ENCODE results near the gene PRELID3B. TPM values are rescaled to one million over a fixed set of nuclear protein-coding genes. Genes with fewer than 3 reads are reported as not detected.

The PRELID3B gene
- total RNA-seq, 1 experiment from 2014 or later = 129 TPM

DNA sequence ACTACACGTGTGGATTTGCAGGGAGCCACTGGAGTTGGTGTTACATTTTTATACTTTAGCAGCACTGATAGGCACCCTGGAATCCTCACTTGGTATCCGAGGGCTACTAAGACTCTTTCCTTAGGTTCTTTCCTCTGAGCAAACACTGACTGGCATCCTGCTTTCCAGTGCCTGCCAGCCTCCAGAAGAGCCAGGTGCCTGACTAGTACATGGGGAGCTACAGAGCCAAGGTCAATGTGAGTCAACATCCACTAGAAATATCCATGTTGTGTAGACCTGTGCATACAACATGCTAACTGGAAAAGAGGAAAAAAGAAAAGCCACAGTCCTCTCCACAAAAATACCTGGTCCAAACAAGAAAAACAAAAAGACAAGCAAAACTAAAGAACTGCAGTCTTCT is 17.5 kb downstream of the PRELID3B start:
- Histone ChIP-seq H3K4me2 (ENCODE audit: low read length) (no peak overlapping the region), H3K9ac (ENCODE audit: low read length) (no peak overlapping the region), H2AFZ (ENCODE audit: low read depth, low read length, poor library complexity, severe bottlenecking) (no peak overlapping the region), H3K9me2 (ENCODE audit: insufficient read depth) (no peaks in the 10 kb centered on the region), H3K4me1 (ENCODE audit: control insufficient read depth in 1 of 2, insufficient read depth in 2 of 2, low read length in 2 of 2) (no peaks in the 10 kb centered on the region), H3K27ac (ENCODE audit: low read depth, low read length) (no peak overlapping the region), H3K79me2 (ENCODE audit: insufficient read depth, low read length) (peaks cover 55% of the 10 kb centered on the region), H3K36me3 (ENCODE audit: control insufficient read depth in 1 of 2, insufficient read depth in 2 of 2, low read length in 2 of 2) (peaks cover 34 to 64% of the 10 kb centered on the region in 2 experiments), H3K4me3 (replicated peaks in 1 of 2; ENCODE audit: low read depth in 1 of 2, low read length in 2 of 2) (no peak overlapping the region), H4K20me1 (ENCODE audit: insufficient read depth) (peaks cover 28% of the 10 kb centered on the region; the same call in 1 of the 2 replicates), H3K27me3 (ENCODE audit: insufficient read depth, low read length) (no peaks in the 10 kb centered on the region), H3K9me3 (ENCODE audit: control insufficient read depth in 1 of 2, insufficient read depth in 1 of 2, low read depth in 1 of 2, low read length in 2 of 2) (no peaks in the 10 kb centered on the region)
- intact Hi-C loops (cut with micrococcal nuclease) = no loop called here
- CTCF ChIA-PET = no interaction called here
- no peak for ATAC-seq
- TF ChIP-seq FOSL1 (IDR thresholded peaks at IDR 0.05; ENCODE audit: low read depth) (no peak), EZH2 (IDR thresholded peaks at IDR 0.05) (no peak), TCF7L2 (IDR thresholded peaks at IDR 0.05; ENCODE audit: borderline replicate concordance, extremely low read depth, insufficient read depth, insufficient read length) (no peak), SRF (IDR thresholded peaks at IDR 0.05; ENCODE audit: low read depth) (no peak), ZNF274 (IDR thresholded peaks at IDR 0.05; ENCODE audit: low read depth, low read length) (no peak), POLR2A (IDR thresholded peaks at IDR 0.05; ENCODE audit: borderline replicate concordance, extremely low read depth, insufficient read depth, insufficient read length) (no peak), JUND (IDR thresholded peaks at IDR 0.05) (no peak), SP1 (IDR thresholded peaks at IDR 0.05; ENCODE audit: low read depth) (no peak), RAD21 (IDR thresholded peaks at IDR 0.05; ENCODE audit: low read depth) (no peak), CBX3 (IDR thresholded peaks at IDR 0.05; ENCODE audit: low read depth) (no peak), SIN3A (IDR thresholded peaks at IDR 0.05; ENCODE audit: low read depth) (no peak), POLR2AphosphoS5 (IDR thresholded peaks at IDR 0.05; ENCODE audit: low read depth, low read length) (no peak), CEBPB (IDR thresholded peaks at IDR 0.05; ENCODE audit: low read depth) (no peak), EGR1 (IDR thresholded peaks at IDR 0.05; ENCODE audit: low read depth) (no peak), YY1 (IDR thresholded peaks at IDR 0.05; ENCODE audit: extremely low read depth, insufficient replicate concordance, low read depth, low read length) (no peak)
- TF ChIP-seq, protein P1, sequence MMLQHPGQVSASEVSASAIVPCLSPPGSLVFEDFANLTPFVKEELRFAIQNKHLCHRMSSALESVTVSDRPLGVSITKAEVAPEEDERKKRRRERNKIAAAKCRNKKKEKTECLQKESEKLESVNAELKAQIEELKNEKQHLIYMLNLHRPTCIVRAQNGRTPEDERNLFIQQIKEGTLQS (IDR thresholded peaks at IDR 0.05) = no peak
- TF ChIP-seq, protein P2, sequence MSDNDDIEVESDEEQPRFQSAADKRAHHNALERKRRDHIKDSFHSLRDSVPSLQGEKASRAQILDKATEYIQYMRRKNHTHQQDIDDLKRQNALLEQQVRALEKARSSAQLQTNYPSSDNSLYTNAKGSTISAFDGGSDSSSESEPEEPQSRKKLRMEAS (IDR thresholded peaks at IDR 0.05) = no peak
- TF ChIP-seq, protein P3, sequence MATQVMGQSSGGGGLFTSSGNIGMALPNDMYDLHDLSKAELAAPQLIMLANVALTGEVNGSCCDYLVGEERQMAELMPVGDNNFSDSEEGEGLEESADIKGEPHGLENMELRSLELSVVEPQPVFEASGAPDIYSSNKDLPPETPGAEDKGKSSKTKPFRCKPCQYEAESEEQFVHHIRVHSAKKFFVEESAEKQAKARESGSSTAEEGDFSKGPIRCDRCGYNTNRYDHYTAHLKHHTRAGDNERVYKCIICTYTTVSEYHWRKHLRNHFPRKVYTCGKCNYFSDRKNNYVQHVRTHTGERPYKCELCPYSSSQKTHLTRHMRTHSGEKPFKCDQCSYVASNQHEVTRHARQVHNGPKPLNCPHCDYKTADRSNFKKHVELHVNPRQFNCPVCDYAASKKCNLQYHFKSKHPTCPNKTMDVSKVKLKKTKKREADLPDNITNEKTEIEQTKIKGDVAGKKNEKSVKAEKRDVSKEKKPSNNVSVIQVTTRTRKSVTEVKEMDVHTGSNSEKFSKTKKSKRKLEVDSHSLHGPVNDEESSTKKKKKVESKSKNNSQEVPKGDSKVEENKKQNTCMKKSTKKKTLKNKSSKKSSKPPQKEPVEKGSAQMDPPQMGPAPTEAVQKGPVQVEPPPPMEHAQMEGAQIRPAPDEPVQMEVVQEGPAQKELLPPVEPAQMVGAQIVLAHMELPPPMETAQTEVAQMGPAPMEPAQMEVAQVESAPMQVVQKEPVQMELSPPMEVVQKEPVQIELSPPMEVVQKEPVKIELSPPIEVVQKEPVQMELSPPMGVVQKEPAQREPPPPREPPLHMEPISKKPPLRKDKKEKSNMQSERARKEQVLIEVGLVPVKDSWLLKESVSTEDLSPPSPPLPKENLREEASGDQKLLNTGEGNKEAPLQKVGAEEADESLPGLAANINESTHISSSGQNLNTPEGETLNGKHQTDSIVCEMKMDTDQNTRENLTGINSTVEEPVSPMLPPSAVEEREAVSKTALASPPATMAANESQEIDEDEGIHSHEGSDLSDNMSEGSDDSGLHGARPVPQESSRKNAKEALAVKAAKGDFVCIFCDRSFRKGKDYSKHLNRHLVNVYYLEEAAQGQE (IDR thresholded peaks at IDR 0.05; ENCODE audit: low read depth) = no peak
- TF ChIP-seq, protein P4, sequence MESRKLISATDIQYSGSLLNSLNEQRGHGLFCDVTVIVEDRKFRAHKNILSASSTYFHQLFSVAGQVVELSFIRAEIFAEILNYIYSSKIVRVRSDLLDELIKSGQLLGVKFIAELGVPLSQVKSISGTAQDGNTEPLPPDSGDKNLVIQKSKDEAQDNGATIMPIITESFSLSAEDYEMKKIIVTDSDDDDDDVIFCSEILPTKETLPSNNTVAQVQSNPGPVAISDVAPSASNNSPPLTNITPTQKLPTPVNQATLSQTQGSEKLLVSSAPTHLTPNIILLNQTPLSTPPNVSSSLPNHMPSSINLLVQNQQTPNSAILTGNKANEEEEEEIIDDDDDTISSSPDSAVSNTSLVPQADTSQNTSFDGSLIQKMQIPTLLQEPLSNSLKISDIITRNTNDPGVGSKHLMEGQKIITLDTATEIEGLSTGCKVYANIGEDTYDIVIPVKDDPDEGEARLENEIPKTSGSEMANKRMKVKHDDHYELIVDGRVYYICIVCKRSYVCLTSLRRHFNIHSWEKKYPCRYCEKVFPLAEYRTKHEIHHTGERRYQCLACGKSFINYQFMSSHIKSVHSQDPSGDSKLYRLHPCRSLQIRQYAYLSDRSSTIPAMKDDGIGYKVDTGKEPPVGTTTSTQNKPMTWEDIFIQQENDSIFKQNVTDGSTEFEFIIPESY (IDR thresholded peaks at IDR 0.05; ENCODE audit: extremely low read depth, insufficient replicate concordance, low read length) = no peak
- no peak for DNase-seq (ENCODE audit: low read depth, low spot score)
- RAD21 ChIA-PET (ENCODE audit: low non-redundant PET in 1 of 2, low total read pairs in 2 of 2, uncharacterized antibody in 2 of 2, unreplicated experiment in 2 of 2) = no interaction called here
- BruUV-seq (replicated peaks) = no TSS peak
- POLR2A ChIA-PET = no interaction called here
